Astrocyte (in vitro differentiated cells and primary cell): ENCODE data around the gene TCHH.

Experiments
- CTCF ChIP-seq: IDR thresholded peaks from 2 replicates; pipeline ENCODE4 v1.5.1; 2011; ENCODE audit warnings: low read depth, mild to moderate bottlenecking, inconsistent platforms, low read length, moderate library complexity; ENCODE audit not compliant: insufficient read depth
- EZH2 ChIP-seq: IDR thresholded peaks from 2 replicates; pipeline ENCODE4 v1.6.1; 2012; ENCODE audit warnings: mild to moderate bottlenecking, low read length, inconsistent platforms; ENCODE audit not compliant: insufficient read depth

DNA sequence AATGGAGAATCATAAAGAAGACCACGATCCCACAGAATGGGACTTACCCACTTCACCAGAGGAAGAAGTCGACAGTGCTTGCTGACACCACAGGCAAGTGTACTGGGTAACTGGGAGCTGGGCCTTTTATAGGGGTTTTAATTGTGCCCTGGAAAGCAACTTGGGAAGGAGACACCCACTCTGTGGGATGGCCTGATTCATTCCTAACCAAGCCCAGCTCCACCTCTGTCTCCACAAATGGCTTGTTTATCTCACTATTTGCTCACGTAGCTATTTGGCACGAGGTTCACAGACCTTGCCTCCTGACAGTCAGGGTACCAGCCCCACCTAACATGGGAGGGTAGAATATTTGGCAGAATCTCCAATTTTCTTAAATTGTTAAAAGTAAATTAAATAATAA, at the start of gene TCHH:
- no peak for TF ChIP-seq CTCF
- TF ChIP-seq EZH2, result no peak
